ENCODE measurements around the gene SSTR4. TPM values are rescaled to one million over a fixed set of nuclear protein-coding genes. Genes with fewer than 3 reads are reported as not detected.
"Not testable (repeated sequence)": the region's sequence is repeated elsewhere in the genome, so short reads cannot be mapped to it uniquely, and the experiment has no call there.

SSTR4 gene
- total and polyA plus RNA-seq, 2 experiments from 2014 or later: not detected

GRCh38 chr20:23022849-23023248 lies 12.3 kb upstream of the SSTR4 start:
- Histone ChIP-seq H3K4me3 (no peak overlapping the region), H3K27ac (no peak overlapping the region), H3K36me3 (no peaks in the 10 kb centered on the region), H3K9me3 (ENCODE audit: low read depth) (no peaks in the 10 kb centered on the region), H3K4me1 (ENCODE audit: low read depth) (peaks cover 15% of the 10 kb centered on the region), H3K27me3 (no peaks in the 10 kb centered on the region)
- no peak for TF ChIP-seq CTCF (IDR thresholded peaks at IDR 0.05; ENCODE audit: low read depth, low read length)
- DNase-seq (ENCODE audit: low read depth in 1 of 2, low spot score in 1 of 2): peak in 1 of 2 donors; percentile 41

- no peaks in the 10 kb centered on the region for H3K36me3 ChIP-seq
- H3K27me3 ChIP-seq: peaks cover 4% of the 10 kb centered on the region
- no peak overlapping the region for H3K27ac ChIP-seq
- no peak overlapping the region for H3K4me3 ChIP-seq
- DNase-seq (ENCODE audit: low read depth in 1 of 2, low spot score in 1 of 2): no peak
- TF ChIP-seq CTCF (IDR thresholded peaks at IDR 0.05; ENCODE audit: low read depth, low read length): no peak
- H3K9me3 ChIP-seq (ENCODE audit: low read depth): no peaks in the 10 kb centered on the region
- H3K4me1 ChIP-seq (ENCODE audit: low read depth): peaks cover 15% of the 10 kb centered on the region
These were observed 11.4 kb upstream of the SSTR4 start for GRCh38 chr20:23023621-23024177.

- peak; percentile 53 to 57 for DNase-seq (ENCODE audit: low read depth in 1 of 2, low spot score in 1 of 2)
- Histone ChIP-seq H3K4me1 (ENCODE audit: low read depth) (peaks cover 15% of the 10 kb centered on the region), H3K27me3 (peaks cover 4% of the 10 kb centered on the region), H3K9me3 (ENCODE audit: low read depth) (no peaks in the 10 kb centered on the region), H3K4me3 (no peak overlapping the region), H3K36me3 (no peaks in the 10 kb centered on the region), H3K27ac (no peak overlapping the region)
- no peak for TF ChIP-seq CTCF (IDR thresholded peaks at IDR 0.05; ENCODE audit: low read depth, low read length)
These were observed 10.4 kb upstream of the SSTR4 start for GRCh38 chr20:23024701-23025100.

GRCh38 chr20:23025503-23025902 lies 9.6 kb upstream of the SSTR4 start:
- DNase-seq (ENCODE audit: low read depth in 1 of 2, low spot score in 1 of 2): peak in 1 of 2 donors; percentile 73
- H3K27me3 ChIP-seq; H3K36me3 ChIP-seq; H3K4me3 ChIP-seq; H3K27ac ChIP-seq; H3K9me3 ChIP-seq (ENCODE audit: low read depth): not testable (repeated sequence)
- H3K4me1 ChIP-seq (ENCODE audit: low read depth): peaks cover 15% of the 10 kb centered on the region

GRCh38 chr20:23027721-23028120 lies 7.4 kb upstream of the SSTR4 start:
- Histone ChIP-seq H3K27me3 (peaks cover 4% of the 10 kb centered on the region), H3K9me3 (ENCODE audit: low read depth) (no peaks in the 10 kb centered on the region), H3K4me3 (no peak overlapping the region), H3K36me3 (no peaks in the 10 kb centered on the region), H3K4me1 (ENCODE audit: low read depth) (peaks cover 28% of the 10 kb centered on the region), H3K27ac (no peak overlapping the region)
- DNase-seq (ENCODE audit: low read depth in 1 of 2, low spot score in 1 of 2): no peak
- no peak for TF ChIP-seq CTCF (IDR thresholded peaks at IDR 0.05; ENCODE audit: low read depth, low read length)

- H3K27ac ChIP-seq: no peak overlapping the region
- H3K9me3 ChIP-seq (ENCODE audit: low read depth): no peaks in the 10 kb centered on the region
- no peaks in the 10 kb centered on the region for H3K36me3 ChIP-seq
- peaks cover 30% of the 10 kb centered on the region for H3K4me1 ChIP-seq (ENCODE audit: low read depth)
- DNase-seq (ENCODE audit: low read depth in 1 of 2, low spot score in 1 of 2): no peak
- peaks cover 4% of the 10 kb centered on the region for H3K27me3 ChIP-seq
- H3K4me3 ChIP-seq: no peak overlapping the region
- TF ChIP-seq CTCF (IDR thresholded peaks at IDR 0.05; ENCODE audit: low read depth, low read length): no peak
These were observed 6.7 kb upstream of the SSTR4 start for GRCh38 chr20:23028392-23028791.

Measured in cardiac muscle cell (in vitro differentiated cells and primary cell).